ENCODE data around the gene PRRX2. TPM values are rescaled to one million over a fixed set of nuclear protein-coding genes. Genes with fewer than 3 reads are reported as not detected.

The PRRX2 gene
- total and polyA plus RNA-seq, 3 donors from 2014 or later = 14.6 to 19.1 (median 15.3) TPM

GRCh38 chr9:129769669-129770068 is 104.2 kb downstream of the PRRX2 start:
- Histone ChIP-seq H3K27me3 (no peaks in the 10 kb centered on the region), H3K4me1 (peaks cover 3% of the 10 kb centered on the region), H3K27ac (no peak overlapping the region), H3K36me3 (ENCODE audit: low read depth, missing control alignments) (no peaks in the 10 kb centered on the region), H3K9me3 (no peaks in the 10 kb centered on the region), H3K4me3 (no peak overlapping the region)
- no peak for DNase-seq
- 62 to 73% methylated on average over 5 of the region's 5 CpGs for WGBS, 2 donors
- intact Hi-C loops (cut with DNase I; ENCODE audit: low total_unique reads) = no loop called here
- no peak for TF ChIP-seq POLR2A (IDR thresholded peaks at IDR 0.05)
- no peak for TF ChIP-seq CTCF (IDR thresholded peaks at IDR 0.05)

GRCh38 chr9:129770741-129771140 is 105.3 kb downstream of the PRRX2 start:
- no peak overlapping the region for H3K4me3 ChIP-seq
- WGBS, 2 donors = 74 to 86% methylated on average over 5 of the region's 5 CpGs
- no peaks in the 10 kb centered on the region for H3K27me3 ChIP-seq
- no peak for DNase-seq
- H3K9me3 ChIP-seq = no peaks in the 10 kb centered on the region
- intact Hi-C loops (cut with DNase I; ENCODE audit: low total_unique reads) = no loop called here
- TF ChIP-seq CTCF (IDR thresholded peaks at IDR 0.05) = no peak
- no peak for TF ChIP-seq POLR2A (IDR thresholded peaks at IDR 0.05)
- no peak overlapping the region for H3K27ac ChIP-seq
- H3K4me1 ChIP-seq = peaks cover 3% of the 10 kb centered on the region
- H3K36me3 ChIP-seq (ENCODE audit: low read depth, missing control alignments) = no peaks in the 10 kb centered on the region

Other genes with a start within 250 kb of the PRRX2 start
- 1 to 10 TPM; 3.7 to 9.4 TPM for gene C9orf50, start 44.5 kb upstream of the PRRX2 start, total RNA-seq
- 14.6 TPM for gene C9orf50, start 44.5 kb upstream of the PRRX2 start, polyA plus RNA-seq (ENCODE audit: insufficient read depth, low read depth, low replicate concordance)
- gene NTMT1, start 39.5 kb upstream of the PRRX2 start, total RNA-seq = 10 to 100 TPM; 71.8 to 82.6 TPM
- 189 TPM for gene NTMT1, start 39.5 kb upstream of the PRRX2 start, polyA plus RNA-seq (ENCODE audit: insufficient read depth, low read depth, low replicate concordance)
- gene ASB6, start 23.5 kb upstream of the PRRX2 start, total RNA-seq = 10 to 100 TPM; 51.2 to 61.7 TPM
- 21.4 TPM for gene ASB6, start 23.5 kb upstream of the PRRX2 start, polyA plus RNA-seq (ENCODE audit: insufficient read depth, low read depth, low replicate concordance)
- 10 to 100 TPM in 1 of 2 donors, 1 to 10 TPM in 1; 9.5 to 36.9 TPM for gene PTGES, start 87.4 kb downstream of the PRRX2 start, total RNA-seq
- 41.8 TPM for gene PTGES, start 87.4 kb downstream of the PRRX2 start, polyA plus RNA-seq (ENCODE audit: insufficient read depth, low read depth, low replicate concordance)
- gene TOR1B, start 137.5 kb downstream of the PRRX2 start, total RNA-seq = 10 to 100 TPM; 29.4 to 30.8 TPM
- 54.7 TPM for gene TOR1B, start 137.5 kb downstream of the PRRX2 start, polyA plus RNA-seq (ENCODE audit: insufficient read depth, low read depth, low replicate concordance)
- gene TOR1A, start 158.5 kb downstream of the PRRX2 start, total RNA-seq = 10 to 100 TPM; 32.9 to 43.4 TPM
- gene TOR1A, start 158.5 kb downstream of the PRRX2 start, polyA plus RNA-seq (ENCODE audit: insufficient read depth, low read depth, low replicate concordance) = 23.1 TPM
- 10 to 100 TPM; 56.3 to 83.2 TPM for gene C9orf78, start 169.6 kb downstream of the PRRX2 start, total RNA-seq
- 86.8 TPM for gene C9orf78, start 169.6 kb downstream of the PRRX2 start, polyA plus RNA-seq (ENCODE audit: insufficient read depth, low read depth, low replicate concordance)
- gene USP20, start 169.8 kb downstream of the PRRX2 start, total RNA-seq = 10 to 100 TPM; 46.8 to 48.3 TPM
- gene USP20, start 169.8 kb downstream of the PRRX2 start, polyA plus RNA-seq (ENCODE audit: insufficient read depth, low read depth, low replicate concordance) = 37.4 TPM